Activated B cell treated with CpG ODN at 0.5 μM for 24 hours (primary cell): ENCODE measurements around the gene TSSK6. TPM values are rescaled to one million over a fixed set of nuclear protein-coding genes. Genes with fewer than 3 reads are reported as not detected.

Experiments used
- ATAC-seq: fragments of 200-7000 bp; cut with Tn5 transposase; one replicate; pipeline ENCODE4 v1.10.0; 2021; ENCODE audit warnings: low read depth, mild to moderate bottlenecking, moderate library complexity
- CTCF ChIA-PET: fragments of 350-600 bp; sonication (Branson Sonifier 250); formaldehyde crosslinking; loops from one replicate; lab custom pipeline; 2021; ENCODE audit warnings: antibody characterized with exemption; lab: Charles Lee
- POLR2A ChIA-PET: fragments of 350-600 bp; sonication (Branson Sonifier 250); formaldehyde crosslinking; loops from one replicate; lab custom pipeline; 2021; ENCODE audit warnings: antibody characterized with exemption; lab: Charles Lee
- DNase-seq: peaks from one replicate; pipeline ENCODE4 v3.0.0; 2022
- H3K27ac Mint-ChIP-seq: one replicate; pipeline ENCODE4 v1.8.0; 2020; ENCODE audit warnings: mixed read lengths
- H3K27me3 Mint-ChIP-seq: one replicate; pipeline ENCODE4 v1.8.0; 2021; ENCODE audit warnings: mixed read lengths
- H3K36me3 Mint-ChIP-seq: one replicate; pipeline ENCODE4 v1.8.0; 2021; ENCODE audit warnings: low read depth, mixed read lengths
- H3K4me1 Mint-ChIP-seq: one replicate; pipeline ENCODE4 v1.8.0; 2021; ENCODE audit warnings: mixed read lengths
- H3K4me3 Mint-ChIP-seq: one replicate; pipeline ENCODE4 v1.8.0; 2020; ENCODE audit warnings: mild to moderate bottlenecking, mixed read lengths
- H3K9me3 Mint-ChIP-seq: one replicate; pipeline ENCODE4 v1.8.0; 2020; ENCODE audit warnings: mixed read lengths
- intact Hi-C: fragments of 100-400 bp; cut with micrococcal nuclease; formaldehyde crosslinking; loops from one replicate; pipeline ENCODE4 v1.15.1; 2024
- total RNA-seq: library from RNA; stranded (reverse); gene quantifications from 2 replicates; pipeline ENCODE4 v1.2.3, GENCODE V29; 2022
- TF ChIP-seq, protein P1 (sequence below): fragments of 200-600 bp; IDR thresholded peaks from one replicate; pipeline ENCODE4 v1.8.0; 2022; ENCODE audit warnings: antibody characterized with exemption, mild to moderate bottlenecking

The TSSK6 gene
- total RNA-seq, 1 donor from 2014 or later, result 4.3 TPM

DNA sequence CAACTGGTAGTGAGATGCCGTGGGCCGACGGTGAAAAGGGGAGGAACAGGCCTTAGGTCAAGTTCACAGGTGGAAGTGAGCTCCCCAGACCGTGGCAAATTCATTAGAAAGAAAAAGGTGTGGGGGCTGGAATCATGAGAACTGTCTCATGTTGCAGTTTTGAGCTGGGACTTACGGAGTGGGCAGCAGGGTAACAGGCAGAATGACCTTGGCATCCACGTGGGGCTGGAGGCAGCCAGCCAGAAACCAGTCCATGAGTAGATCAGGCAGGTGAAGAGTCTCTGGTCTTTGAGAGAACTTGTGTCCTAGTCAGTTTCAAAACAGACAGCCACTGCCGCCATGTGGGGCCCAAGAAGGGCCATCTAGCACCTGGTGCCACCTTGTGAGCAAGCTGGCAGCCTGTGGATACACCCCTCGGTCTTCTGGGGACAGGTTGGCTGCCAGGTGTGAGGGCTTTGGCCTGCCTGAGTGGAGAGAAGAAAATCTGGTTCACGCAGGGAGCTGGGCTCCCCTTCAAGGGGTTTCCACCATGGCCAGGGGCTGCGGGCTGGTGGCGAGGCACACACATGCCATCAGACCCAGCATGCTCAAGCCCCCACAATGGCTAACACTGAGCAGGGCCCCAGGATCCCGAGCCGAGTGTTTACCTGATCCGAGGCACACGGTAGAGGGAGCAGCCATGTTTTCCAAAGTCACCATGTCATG, 23.9 kb downstream of the TSSK6 start:
- intact Hi-C loops, result loop anchor here (2.0 kb wide), 1 partner anchor 345 kb away; no protein-coding TSS in a partner anchor
- Mint-ChIP-seq H3K9me3 (no peaks in the 10 kb centered on the region), H3K4me1 (peaks cover 37% of the 10 kb centered on the region), H3K4me3 (no peak overlapping the region), H3K27ac (no peak overlapping the region), H3K27me3 (no peaks in the 10 kb centered on the region), H3K36me3 (peaks cover 46% of the 10 kb centered on the region)
- no peak for DNase-seq
- CTCF ChIA-PET, result interaction anchor here (0.8 to 6.7 kb wide), 14 partner anchors 16 to 317 kb away, joined by 3 to 140 read pairs (median 6); partner anchors contain the start of gene GATAD2A
- POLR2A ChIA-PET, result interaction anchor here (1.0 to 3.9 kb wide), 5 partner anchors 32 to 427 kb away, joined by 3 to 35 read pairs (median 10); partner anchors contain the start of gene GATAD2A
- no peak for ATAC-seq
- TF ChIP-seq, protein P1, sequence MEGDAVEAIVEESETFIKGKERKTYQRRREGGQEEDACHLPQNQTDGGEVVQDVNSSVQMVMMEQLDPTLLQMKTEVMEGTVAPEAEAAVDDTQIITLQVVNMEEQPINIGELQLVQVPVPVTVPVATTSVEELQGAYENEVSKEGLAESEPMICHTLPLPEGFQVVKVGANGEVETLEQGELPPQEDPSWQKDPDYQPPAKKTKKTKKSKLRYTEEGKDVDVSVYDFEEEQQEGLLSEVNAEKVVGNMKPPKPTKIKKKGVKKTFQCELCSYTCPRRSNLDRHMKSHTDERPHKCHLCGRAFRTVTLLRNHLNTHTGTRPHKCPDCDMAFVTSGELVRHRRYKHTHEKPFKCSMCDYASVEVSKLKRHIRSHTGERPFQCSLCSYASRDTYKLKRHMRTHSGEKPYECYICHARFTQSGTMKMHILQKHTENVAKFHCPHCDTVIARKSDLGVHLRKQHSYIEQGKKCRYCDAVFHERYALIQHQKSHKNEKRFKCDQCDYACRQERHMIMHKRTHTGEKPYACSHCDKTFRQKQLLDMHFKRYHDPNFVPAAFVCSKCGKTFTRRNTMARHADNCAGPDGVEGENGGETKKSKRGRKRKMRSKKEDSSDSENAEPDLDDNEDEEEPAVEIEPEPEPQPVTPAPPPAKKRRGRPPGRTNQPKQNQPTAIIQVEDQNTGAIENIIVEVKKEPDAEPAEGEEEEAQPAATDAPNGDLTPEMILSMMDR, result no peak

DNA sequence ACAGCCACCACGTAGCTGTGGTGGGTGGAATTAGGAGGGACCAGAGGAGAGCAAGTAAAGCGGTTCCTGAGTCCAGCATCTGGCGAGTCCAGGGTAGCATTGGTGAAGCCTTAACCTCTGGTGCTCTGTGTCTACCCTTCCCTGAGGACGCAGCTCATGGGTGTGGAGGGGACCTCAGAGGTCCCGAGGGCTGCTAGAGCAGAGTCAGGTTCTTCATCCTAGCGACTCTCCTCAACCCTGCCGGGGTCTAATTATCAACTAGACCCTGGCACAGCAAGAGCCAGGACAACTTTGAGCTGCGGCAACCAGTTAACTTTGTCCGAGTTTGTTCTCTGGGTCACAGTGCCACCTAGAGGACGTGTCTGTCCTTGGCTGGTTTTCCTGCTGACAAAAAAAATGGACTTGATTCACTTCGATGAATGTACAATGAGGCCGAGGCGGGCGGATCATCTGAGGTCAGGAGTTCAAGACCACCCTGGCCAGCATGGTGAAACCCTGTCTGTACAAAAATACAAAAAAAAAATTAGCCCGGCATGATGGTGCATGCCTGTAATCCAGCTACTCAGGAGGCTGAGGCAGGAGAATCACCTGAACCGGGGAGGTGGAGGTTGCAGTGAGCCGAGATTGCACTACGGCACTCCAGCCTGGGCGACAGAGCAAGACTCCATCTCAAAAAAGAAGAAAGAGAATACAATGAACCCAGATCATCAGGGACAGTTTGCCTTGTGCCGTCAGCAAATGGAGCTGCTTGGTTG, 25.0 kb downstream of the TSSK6 start:
- ATAC-seq (peak; percentile 56), DNase-seq (peak; percentile 55)
- Mint-ChIP-seq H3K9me3 (no peaks in the 10 kb centered on the region), H3K27me3 (no peaks in the 10 kb centered on the region), H3K4me3 (no peak overlapping the region), H3K4me1 (peaks cover 47% of the 10 kb centered on the region), H3K36me3 (peaks cover 37% of the 10 kb centered on the region), H3K27ac (peak overlapping the region; percentile 91)
- ChIA-PET CTCF (interaction anchor here (0.8 to 6.7 kb wide), 24 partner anchors 15 to 316 kb away, joined by 3 to 140 read pairs (median 5); partner anchors contain the start of gene GATAD2A), POLR2A (interaction anchor here (0.5 to 3.9 kb wide), 16 partner anchors 26 to 933 kb away, joined by 3 to 35 read pairs (median 4); partner anchors contain the start of genes GATAD2A, KXD1, NDUFA13 and TSSK6)
- intact Hi-C loops, result loop anchor here (1.0 to 2.0 kb wide), 7 partner anchors 45 to 344 kb away; partner anchors contain the start of genes MAU2 and SUGP1
- TF ChIP-seq, protein P1, result no peak

DNA sequence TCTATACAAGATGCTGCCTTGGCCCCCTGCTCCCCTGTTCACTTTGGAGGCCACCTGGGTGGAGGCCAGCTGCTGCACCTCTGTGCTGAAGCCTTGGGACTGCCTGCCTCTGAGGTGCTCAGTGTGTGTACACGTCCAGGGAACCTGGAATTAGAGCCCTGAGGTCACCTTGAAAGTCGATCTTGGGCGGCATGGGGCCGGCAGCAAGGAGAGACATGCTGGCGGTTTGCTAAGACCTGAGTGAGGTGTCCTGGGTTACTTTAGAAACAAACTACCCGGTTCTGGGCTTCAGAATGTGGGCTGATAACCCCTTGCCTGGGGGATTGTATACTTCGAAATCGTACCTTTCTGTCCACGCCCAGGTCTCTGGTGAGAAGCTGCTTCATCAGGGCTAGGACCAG, 25.5 kb downstream of the TSSK6 start:
- ATAC-seq, result no peak

DNA sequence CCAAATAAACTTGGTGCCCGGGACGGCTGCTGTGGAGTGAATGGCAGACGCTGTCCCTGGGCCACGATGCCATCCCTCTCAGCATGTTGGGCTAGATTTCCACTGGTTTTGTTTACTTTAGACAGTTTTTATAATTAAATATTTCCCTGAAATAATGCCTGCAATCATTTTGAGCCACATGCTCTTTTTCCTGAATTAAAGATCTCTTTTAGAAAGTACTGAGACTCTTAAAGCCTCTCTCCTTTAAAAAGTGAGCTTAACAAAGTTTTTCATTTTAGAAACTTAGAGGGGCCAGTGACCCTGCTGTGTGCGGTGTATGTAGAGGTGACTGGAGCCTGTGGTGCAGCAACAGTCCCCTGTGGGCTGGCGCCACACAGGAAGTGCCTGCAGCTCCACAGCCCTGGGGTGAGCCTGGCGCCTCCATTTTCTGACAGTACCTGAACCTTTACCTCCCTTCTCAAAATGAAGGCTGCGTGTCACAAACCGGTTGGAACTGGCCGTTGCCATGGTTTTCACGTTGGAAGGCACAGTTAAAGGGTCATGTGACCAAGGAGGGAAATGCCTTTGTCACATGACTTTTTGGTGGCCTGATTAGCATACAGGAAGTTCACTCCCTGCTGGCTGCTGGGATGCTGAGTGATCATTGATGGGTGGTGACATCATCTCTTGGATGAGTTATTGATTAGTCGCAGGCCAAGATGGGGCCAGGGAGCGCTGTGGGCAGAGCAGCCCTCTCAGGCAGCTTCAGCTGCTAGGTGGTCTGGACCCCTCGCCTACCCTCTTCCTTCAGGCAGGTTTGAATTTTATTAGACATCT, 26.3 kb downstream of the TSSK6 start:
- intact Hi-C loops, result loop anchor here (1.0 kb wide), 1 partner anchor 84 kb away; the partner anchor contains the start of gene GATAD2A
- peak overlapping the region; percentile 58 for H3K4me3 Mint-ChIP-seq
- ChIA-PET CTCF (interaction anchor here (1.0 to 6.7 kb wide), 13 partner anchors 18 to 314 kb away, joined by 3 to 140 read pairs (median 6); partner anchors contain the start of genes GATAD2A and GMIP), POLR2A (interaction anchor here (0.6 to 3.9 kb wide), 8 partner anchors 27 to 125 kb away, joined by 4 to 35 read pairs (median 8); partner anchors contain the start of genes GATAD2A, NDUFA13 and TSSK6)
- no peaks in the 10 kb centered on the region for H3K9me3 Mint-ChIP-seq
- TF ChIP-seq, protein P1, result no peak
- ATAC-seq (peak; percentile 62), DNase-seq (peak; percentile 53)
- peaks cover 58% of the 10 kb centered on the region for H3K4me1 Mint-ChIP-seq
- peaks cover 26% of the 10 kb centered on the region for H3K36me3 Mint-ChIP-seq
- H3K27ac Mint-ChIP-seq, result peak overlapping the region; percentile 91
- no peaks in the 10 kb centered on the region for H3K27me3 Mint-ChIP-seq

More for the DNA sequence above, 25.5 kb downstream of the TSSK6 start:
- Mint-ChIP-seq H3K36me3 (peaks cover 33% of the 10 kb centered on the region), H3K4me1 (peaks cover 53% of the 10 kb centered on the region), H3K27ac (peak overlapping the region; percentile 91), H3K9me3 (no peaks in the 10 kb centered on the region), H3K27me3 (no peaks in the 10 kb centered on the region), H3K4me3 (peak overlapping the region; percentile 58)
- no peak for DNase-seq
- ChIA-PET POLR2A (interaction anchor here (0.5 to 3.9 kb wide), 13 partner anchors 26 to 932 kb away, joined by 3 to 35 read pairs (median 6); partner anchors contain the start of genes GATAD2A, KXD1, NDUFA13 and TSSK6), CTCF (interaction anchor here (1.0 to 6.7 kb wide), 19 partner anchors 18 to 315 kb away, joined by 3 to 140 read pairs (median 5); partner anchors contain the start of gene GATAD2A)
- TF ChIP-seq, protein P1, result no peak
- intact Hi-C loops, result loop anchor here (1.0 to 2.0 kb wide), 8 partner anchors 45 to 343 kb away; partner anchors contain the start of genes GATAD2A, MAU2 and SUGP1
